Mesenchymal stem cell (in vitro differentiated cells and primary cell): ENCODE measurements around the gene INCA1.

Experiments
- DNase-seq: peaks from one replicate; pipeline ENCODE4 v3.0.0-alpha.2; 2013
- H2AFZ ChIP-seq: one replicate; pipeline ENCODE4 v1.6.1; 2013; ENCODE audit warnings: low read depth, mild to moderate bottlenecking, control low read depth, inconsistent platforms, low read length, moderate library complexity
- H2AK5ac ChIP-seq: 2 replicates; pipeline ENCODE4 v1.6.1; 2013; ENCODE audit warnings: low read length, moderate library complexity, mild to moderate bottlenecking, inconsistent platforms; ENCODE audit not compliant: severe bottlenecking
- H2BK120ac ChIP-seq: one replicate; pipeline ENCODE4 v1.6.1; 2013; ENCODE audit warnings: low read depth, mild to moderate bottlenecking, inconsistent platforms, low read length, moderate library complexity
- H2BK12ac ChIP-seq, 2 experiments: one replicate each; pipeline ENCODE4 v1.6.1; 2013; ENCODE audit warnings: inconsistent platforms in 2 of 2, low read length in 2 of 2, mild to moderate bottlenecking in 2 of 2, moderate library complexity in 2 of 2, control low read depth in 1 of 2
- H2BK15ac ChIP-seq: one replicate; pipeline ENCODE4 v1.6.1; 2013; ENCODE audit warnings: mild to moderate bottlenecking, low read depth, inconsistent platforms; ENCODE audit not compliant: poor library complexity, severe bottlenecking
- H2BK5ac ChIP-seq: 2 replicates; pipeline ENCODE4 v1.6.1; 2013; ENCODE audit warnings: low read depth, mild to moderate bottlenecking, low read length, control low read depth, inconsistent platforms; ENCODE audit not compliant: poor library complexity, severe bottlenecking
- H3K14ac ChIP-seq, 2 experiments: one replicate each; pipeline ENCODE4 v1.6.1; 2013; ENCODE audit warnings: inconsistent platforms in 2 of 2, low read length in 2 of 2, control low read depth in 1 of 2, mild to moderate bottlenecking in 1 of 2, moderate library complexity in 1 of 2
- H3K18ac ChIP-seq, 2 experiments: one replicate each; pipeline ENCODE4 v1.6.1; 2013; ENCODE audit warnings: inconsistent platforms in 2 of 2, low read length in 2 of 2, control low read depth in 1 of 2, low read depth in 1 of 2, mild to moderate bottlenecking in 1 of 2
- H3K23ac ChIP-seq, 2 experiments: one replicate each; pipeline ENCODE4 v1.6.1; 2013; ENCODE audit warnings: inconsistent platforms in 2 of 2, low read length in 2 of 2, mild to moderate bottlenecking in 2 of 2, moderate library complexity in 2 of 2, control low read depth in 1 of 2
- H3K27ac ChIP-seq: 2 replicates; pipeline ENCODE4 v1.5.1; 2013; ENCODE audit warnings: mild to moderate bottlenecking, moderate library complexity, low read length, control low read depth, inconsistent platforms; ENCODE audit not compliant: poor library complexity, severe bottlenecking
- H3K27me3 ChIP-seq, 2 experiments: 2 replicates each; pipeline versions ENCODE4 v1.6.1 to v1.7.0; 2013; ENCODE audit warnings: low read length in 2 of 2, mild to moderate bottlenecking in 2 of 2, moderate library complexity in 2 of 2, control low read depth in 1 of 2, inconsistent platforms in 1 of 2; ENCODE audit not compliant: control insufficient read depth in 1 of 2, insufficient read depth in 1 of 2
- H3K36me3 ChIP-seq, 2 experiments: 2 replicates each; pipeline versions ENCODE4 v1.6.1 to v1.7.0; 2013; ENCODE audit warnings: low read length in 2 of 2, control low read depth in 1 of 2, inconsistent platforms in 1 of 2, low read depth in 1 of 2, mild to moderate bottlenecking in 1 of 2; ENCODE audit not compliant: insufficient read depth in 2 of 2, control insufficient read depth in 1 of 2
- H3K4ac ChIP-seq, 2 experiments: one replicate each; pipeline ENCODE4 v1.6.1; 2013; ENCODE audit warnings: inconsistent platforms in 2 of 2, low read length in 2 of 2, mild to moderate bottlenecking in 2 of 2, moderate library complexity in 2 of 2, control low read depth in 1 of 2, low read depth in 1 of 2
- H3K4me1 ChIP-seq: 2 replicates; pipeline ENCODE4 v1.6.1; 2013; ENCODE audit warnings: low read depth, low read length, control low read depth; ENCODE audit not compliant: control insufficient read depth, insufficient read depth
- H3K4me2 ChIP-seq: 2 replicates; pipeline ENCODE4 v1.6.1; 2013; ENCODE audit warnings: low read length, mild to moderate bottlenecking, inconsistent platforms; ENCODE audit not compliant: poor library complexity, severe bottlenecking
- H3K4me3 ChIP-seq, 2 experiments: 2 replicates each; pipeline versions ENCODE4 v1.5.1 to v1.7.0; 2013; ENCODE audit warnings: low read length in 2 of 2, mild to moderate bottlenecking in 2 of 2, control low read depth in 1 of 2, low read depth in 1 of 2; ENCODE audit not compliant: insufficient read depth in 1 of 2
- H3K79me1 ChIP-seq: replicated peaks from 2 replicates; pipeline ENCODE4 v1.6.1; 2013; ENCODE audit warnings: mild to moderate bottlenecking, control low read depth, low read length, inconsistent platforms; ENCODE audit not compliant: poor library complexity, severe bottlenecking
- H3K9ac ChIP-seq: 2 replicates; pipeline ENCODE4 v1.7.0; 2013; ENCODE audit warnings: mild to moderate bottlenecking, low read length, moderate library complexity
- H3K9me3 ChIP-seq: 2 replicates; pipeline ENCODE4 v1.7.0; 2013; ENCODE audit warnings: mild to moderate bottlenecking, low read length; ENCODE audit not compliant: control insufficient read depth
- H4K8ac ChIP-seq: one replicate; pipeline ENCODE4 v1.6.1; 2013; ENCODE audit warnings: inconsistent platforms, mild to moderate bottlenecking, low read length, moderate library complexity
- H4K91ac ChIP-seq: one replicate; pipeline ENCODE4 v1.6.1; 2013; ENCODE audit warnings: mild to moderate bottlenecking, low read length, inconsistent platforms
- WGBS: methylation state at CpG from one replicate; pipeline ENCODE4 v1.1.7; 2013; ENCODE audit warnings: mixed read lengths; 5-methylcytosine and 5-hydroxymethylcytosine counted together

Gene INCA1

DNA sequence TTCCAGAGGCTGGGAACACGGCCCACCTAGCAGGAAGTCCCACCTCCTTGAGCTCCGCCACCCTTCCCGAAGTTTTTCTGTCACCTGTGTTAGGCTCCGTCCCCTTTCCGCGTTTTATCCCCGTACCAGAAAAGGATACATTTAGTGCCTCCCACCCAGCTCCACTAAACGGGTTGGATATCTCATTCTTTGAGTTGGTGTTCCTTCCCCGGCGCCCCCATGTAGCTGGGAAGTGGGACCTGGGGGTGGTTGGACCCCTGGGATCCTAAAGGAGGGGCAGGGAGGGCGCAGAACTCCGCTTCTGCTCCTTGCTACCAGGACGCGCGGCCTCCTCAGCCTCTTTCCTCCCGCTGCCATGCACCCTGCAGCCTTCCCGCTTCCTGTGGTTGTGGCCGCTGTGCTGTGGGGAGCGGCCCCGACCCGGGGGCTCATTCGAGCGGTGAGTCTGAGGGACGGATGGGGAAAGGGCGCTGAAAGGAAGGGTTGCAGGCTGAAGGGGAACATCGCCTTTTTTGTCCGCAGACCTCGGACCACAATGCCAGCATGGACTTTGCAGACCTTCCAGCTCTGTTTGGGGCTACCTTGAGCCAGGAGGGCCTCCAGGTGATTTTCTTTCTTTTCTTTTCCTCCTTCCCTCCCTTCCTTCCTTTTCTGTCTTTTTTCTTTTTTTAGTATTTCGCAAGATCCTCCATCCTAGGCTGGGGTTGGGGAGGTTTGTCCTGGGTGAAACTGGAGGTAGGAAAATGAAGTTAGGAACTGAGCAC is 56.6 kb downstream of the INCA1 start:
- 3% methylated on average over 19 of the region's 29 CpGs for WGBS
- no peaks in the 10 kb centered on the region for H3K27me3 ChIP-seq
- peak overlapping the region; percentile 80 to 96 for H3K4ac ChIP-seq
- H3K9me3 ChIP-seq = no peaks in the 10 kb centered on the region
- H3K14ac ChIP-seq = peak overlapping the region; percentile 86 to 90
- peak overlapping the region; percentile 79 for H2AK5ac ChIP-seq
- peak overlapping the region; percentile 97 for H3K9ac ChIP-seq
- peak overlapping the region; percentile 46 for H2BK5ac ChIP-seq
- peak overlapping the region; percentile 94 for H4K91ac ChIP-seq
- H3K18ac ChIP-seq = peak overlapping the region; percentile 73 to 84
- no peak overlapping the region for H2BK12ac ChIP-seq
- no peak for DNase-seq
- H3K27ac ChIP-seq = peak overlapping the region; percentile 98
- no peak overlapping the region for H2BK15ac ChIP-seq
- peak overlapping the region; percentile 95 for H4K8ac ChIP-seq
- H3K23ac ChIP-seq = peak overlapping the region in 1 of 2 experiments; percentile 75
- H3K4me1 ChIP-seq = peaks cover 37% of the 10 kb centered on the region
- peaks cover 22% of the 10 kb centered on the region for H3K79me1 ChIP-seq
- H3K4me3 ChIP-seq = peak overlapping the region; percentile 80 to 98
- H2AFZ ChIP-seq = peak overlapping the region; percentile 46
- peaks cover 63 to 68% of the 10 kb centered on the region in 2 experiments for H3K36me3 ChIP-seq
- peak overlapping the region; percentile 64 for H2BK120ac ChIP-seq
- peak overlapping the region; percentile 94 for H3K4me2 ChIP-seq

DNA sequence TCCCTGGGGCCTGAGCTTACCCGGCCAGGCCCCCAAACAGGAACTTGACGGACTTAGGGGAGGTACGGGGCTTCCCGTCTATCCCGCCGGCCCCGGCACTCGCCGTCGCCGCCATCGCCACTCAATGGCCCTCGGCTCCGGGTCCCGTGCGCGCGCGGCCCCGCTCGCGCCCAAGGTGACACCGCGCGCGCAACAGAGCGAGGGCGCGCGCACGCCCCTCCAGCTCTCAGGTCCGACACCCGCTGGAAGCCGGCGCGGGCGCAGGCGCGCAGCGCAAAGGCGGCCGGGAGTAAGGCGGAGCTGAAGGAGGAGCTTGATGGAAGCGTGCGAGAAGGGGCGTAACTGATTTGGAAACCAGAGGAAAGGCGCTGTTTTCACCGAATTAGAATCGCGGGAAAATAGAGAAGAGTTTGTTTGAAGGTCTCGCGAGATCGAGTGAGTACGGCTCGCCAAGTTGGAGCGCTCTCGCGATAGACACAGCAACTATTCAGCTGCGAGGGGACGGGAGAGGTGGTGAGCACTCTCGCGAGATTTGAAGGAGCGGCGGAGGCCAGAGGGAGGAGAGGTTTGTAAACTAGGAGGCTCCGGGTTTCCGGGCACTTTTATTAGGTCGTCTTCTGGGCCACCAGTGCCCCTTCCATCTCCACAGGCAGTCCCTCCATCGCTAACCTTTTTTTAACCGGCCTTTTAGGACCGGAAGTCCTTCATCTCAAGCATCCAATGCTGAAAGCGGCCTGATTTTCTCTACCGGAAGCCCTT is 57.3 kb downstream of the INCA1 start, which contains the start of the genes RNF167 and SLC25A11:
Gene RNF167, plus strand, starts transcription at position 473 of the 759 bp plus-strand sequence. CDS start 642 bp downstream, outside the sequence.
Gene SLC25A11, minus strand, starts transcription at position 251 of the 759 bp plus-strand sequence. Its CDS starts 136 bp downstream, at position 115.
- H4K91ac ChIP-seq = peak within 1 kb of the TSS; percentile 94
- peak within 1 kb of the TSS; percentile 86 for H2BK120ac ChIP-seq
- peaks cover 32% of the 10 kb centered on the region for H3K4me1 ChIP-seq
- H3K36me3 ChIP-seq = peaks cover 61 to 66% of the 10 kb centered on the region in 2 experiments
- no peak within 1 kb of the TSS for H2BK12ac ChIP-seq
- H2BK15ac ChIP-seq = no peak within 1 kb of the TSS
- peaks cover 25% of the 10 kb centered on the region for H3K79me1 ChIP-seq
- peak within 1 kb of the TSS; percentile 95 to 96 for H3K4ac ChIP-seq
- peak within 1 kb of the TSS; percentile 97 for H3K9ac ChIP-seq
- peak within 1 kb of the TSS; percentile 95 for H4K8ac ChIP-seq
- peak within 1 kb of the TSS; percentile 67 for H2BK5ac ChIP-seq
- H3K4me2 ChIP-seq = peak within 1 kb of the TSS; percentile 94
- H3K4me3 ChIP-seq = peak within 1 kb of the TSS; percentile 80 to 98
- WGBS = under 1% methylated on average over 68 of the region's 72 CpGs
- H3K27me3 ChIP-seq = no peaks in the 10 kb centered on the region
- peak; percentile 100 for DNase-seq
- H3K23ac ChIP-seq = peak within 1 kb of the TSS in 1 of 2 experiments; percentile 77
- peak within 1 kb of the TSS; percentile 79 for H2AK5ac ChIP-seq
- peak within 1 kb of the TSS; percentile 88 to 90 for H3K18ac ChIP-seq
- H3K9me3 ChIP-seq = no peaks in the 10 kb centered on the region
- H3K27ac ChIP-seq = peak within 1 kb of the TSS; percentile 98
- peak within 1 kb of the TSS; percentile 86 to 90 for H3K14ac ChIP-seq
- H2AFZ ChIP-seq = peak within 1 kb of the TSS; percentile 57

- H3K4ac ChIP-seq = peak overlapping the region; percentile 81 to 95
- no peaks in the 10 kb centered on the region for H3K9me3 ChIP-seq
- H3K27ac ChIP-seq = peak overlapping the region; percentile 93
- peak overlapping the region; percentile 65 for H2BK120ac ChIP-seq
- H2AFZ ChIP-seq = peak overlapping the region; percentile 57
- H4K8ac ChIP-seq = peak overlapping the region; percentile 90
- no peaks in the 10 kb centered on the region for H3K27me3 ChIP-seq
- H2BK15ac ChIP-seq = no peak overlapping the region
- H3K36me3 ChIP-seq = peaks cover 56 to 61% of the 10 kb centered on the region in 2 experiments
- peaks cover 29% of the 10 kb centered on the region for H3K4me1 ChIP-seq
- peak overlapping the region in 1 of 2 experiments; percentile 38 for H3K23ac ChIP-seq
- H4K91ac ChIP-seq = peak overlapping the region; percentile 43
- H3K4me2 ChIP-seq = peak overlapping the region; percentile 58
- H3K9ac ChIP-seq = peak overlapping the region; percentile 97
- H2BK5ac ChIP-seq = peak overlapping the region; percentile 39
- under 1% methylated on average over 7 of the region's 16 CpGs for WGBS
- no peak overlapping the region for H2AK5ac ChIP-seq
- H3K79me1 ChIP-seq = peaks cover 25% of the 10 kb centered on the region
- DNase-seq = no peak
- H3K14ac ChIP-seq = peak overlapping the region; percentile 19 to 89
- no peak overlapping the region for H2BK12ac ChIP-seq
- H3K18ac ChIP-seq = peak overlapping the region; percentile 88 to 90
- peak overlapping the region; percentile 78 to 98 for H3K4me3 ChIP-seq
Observed at GRCh38 chr17:4939546-4939795, 57.9 kb downstream of the INCA1 start.
